ENCODE results near the gene MVD.

DNA sequence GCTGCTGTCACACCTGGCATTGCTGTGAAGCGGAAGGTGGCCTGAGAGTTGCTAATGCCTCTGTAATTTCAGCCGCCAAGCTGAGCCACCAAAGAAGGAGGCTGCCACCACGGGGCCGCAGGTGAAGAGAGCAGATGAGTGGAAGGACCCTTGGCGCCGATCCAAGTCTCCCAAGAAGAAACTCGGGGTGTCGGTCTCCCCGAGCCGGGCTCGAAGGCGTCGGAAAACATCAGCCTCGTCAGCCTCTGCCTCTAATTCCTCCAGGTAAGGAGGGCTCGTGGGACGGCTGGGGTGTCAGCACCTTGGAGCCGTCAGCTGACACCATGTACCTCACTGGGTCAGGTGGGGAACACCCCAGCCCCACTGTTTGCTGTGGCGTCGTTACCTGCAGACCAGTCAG is 40.8 kb downstream of the MVD start:
- TF ChIP-seq EP300 (IDR thresholded peaks at IDR 0.05) (no peak), POLR2AphosphoS5 (IDR thresholded peaks at IDR 0.05) (no peak)
- TF ChIP-seq, protein P1, sequence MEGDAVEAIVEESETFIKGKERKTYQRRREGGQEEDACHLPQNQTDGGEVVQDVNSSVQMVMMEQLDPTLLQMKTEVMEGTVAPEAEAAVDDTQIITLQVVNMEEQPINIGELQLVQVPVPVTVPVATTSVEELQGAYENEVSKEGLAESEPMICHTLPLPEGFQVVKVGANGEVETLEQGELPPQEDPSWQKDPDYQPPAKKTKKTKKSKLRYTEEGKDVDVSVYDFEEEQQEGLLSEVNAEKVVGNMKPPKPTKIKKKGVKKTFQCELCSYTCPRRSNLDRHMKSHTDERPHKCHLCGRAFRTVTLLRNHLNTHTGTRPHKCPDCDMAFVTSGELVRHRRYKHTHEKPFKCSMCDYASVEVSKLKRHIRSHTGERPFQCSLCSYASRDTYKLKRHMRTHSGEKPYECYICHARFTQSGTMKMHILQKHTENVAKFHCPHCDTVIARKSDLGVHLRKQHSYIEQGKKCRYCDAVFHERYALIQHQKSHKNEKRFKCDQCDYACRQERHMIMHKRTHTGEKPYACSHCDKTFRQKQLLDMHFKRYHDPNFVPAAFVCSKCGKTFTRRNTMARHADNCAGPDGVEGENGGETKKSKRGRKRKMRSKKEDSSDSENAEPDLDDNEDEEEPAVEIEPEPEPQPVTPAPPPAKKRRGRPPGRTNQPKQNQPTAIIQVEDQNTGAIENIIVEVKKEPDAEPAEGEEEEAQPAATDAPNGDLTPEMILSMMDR (IDR thresholded peaks at IDR 0.05) = no peak

Measured in stomach (tissue), 4 donors.